GM19467 (cell line): ENCODE measurements around the gene CDH12.
A peak's percentile ranks its signal among the peaks of the same experiment; 100 is the strongest.
"Not testable (repeated sequence)": the region's sequence is repeated elsewhere in the genome, so short reads cannot be mapped to it uniquely, and the experiment has no call there.

ENCODE experiments used
- ATAC-seq: cut with Tn5 transposase; IDR thresholded peaks from one replicate; pipeline ENCODE4 v1.9.1; 2021; ENCODE audit warnings: mild to moderate bottlenecking, moderate library complexity; ENCODE audit not compliant: unreplicated experiment

CDH12 gene

DNA sequence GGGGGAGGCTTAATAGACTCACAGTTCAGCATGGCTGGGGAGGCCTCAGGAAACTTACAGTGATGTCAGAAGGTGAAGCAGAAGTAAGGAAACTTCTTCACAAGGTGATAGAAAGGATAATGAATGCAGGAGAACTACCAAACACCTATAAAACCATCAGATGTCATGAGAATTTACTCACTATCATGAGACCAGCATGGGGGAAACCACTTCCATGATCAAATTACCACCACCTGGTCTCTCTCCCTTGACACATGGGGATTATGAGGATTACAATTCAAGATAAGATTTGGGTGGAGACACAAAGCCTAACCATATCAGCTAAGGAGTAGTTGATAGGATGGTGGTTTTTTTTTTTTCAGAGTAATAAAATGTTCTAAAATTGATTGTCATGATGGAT, 201.8 kb downstream of the CDH12 start:
- no peak for ATAC-seq

DNA sequence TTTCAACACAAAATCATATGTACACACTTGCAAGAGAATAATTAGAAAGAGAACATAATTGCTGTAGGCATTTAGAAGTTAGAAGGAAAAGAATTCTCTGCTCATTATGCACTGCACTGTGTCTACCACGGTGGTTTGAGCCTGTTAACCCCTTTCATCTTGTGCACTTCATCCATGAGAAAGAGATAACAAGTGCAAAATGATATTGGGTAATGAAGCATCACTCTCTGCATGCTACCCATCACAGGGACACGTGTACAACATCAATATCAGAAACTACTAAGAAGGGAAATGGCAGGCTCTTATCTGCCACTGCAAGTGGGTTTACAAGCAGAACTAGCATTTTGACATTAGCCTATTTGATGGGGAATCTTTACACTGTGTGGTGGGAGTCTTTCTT, 202.6 kb downstream of the CDH12 start:
- no peak for ATAC-seq

DNA sequence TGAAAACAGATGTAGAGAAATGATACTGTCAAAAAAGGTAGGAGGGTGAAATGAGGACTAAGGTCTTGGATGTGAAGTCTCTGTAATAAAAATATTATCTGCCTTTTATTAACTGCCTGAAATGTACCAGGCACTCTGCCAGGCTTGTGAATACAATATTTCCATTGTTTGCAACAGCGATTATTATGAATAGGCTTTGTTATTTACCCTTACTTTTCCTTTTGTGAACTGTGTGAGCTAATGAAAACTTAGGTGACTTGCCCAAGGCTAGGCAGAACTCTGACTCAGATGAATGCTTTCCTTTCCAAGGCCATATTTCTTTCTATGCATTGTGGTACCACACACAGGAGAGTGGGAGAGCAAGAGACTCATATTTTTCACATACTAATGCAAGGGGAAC, 204.1 kb downstream of the CDH12 start:
- no peak for ATAC-seq

DNA sequence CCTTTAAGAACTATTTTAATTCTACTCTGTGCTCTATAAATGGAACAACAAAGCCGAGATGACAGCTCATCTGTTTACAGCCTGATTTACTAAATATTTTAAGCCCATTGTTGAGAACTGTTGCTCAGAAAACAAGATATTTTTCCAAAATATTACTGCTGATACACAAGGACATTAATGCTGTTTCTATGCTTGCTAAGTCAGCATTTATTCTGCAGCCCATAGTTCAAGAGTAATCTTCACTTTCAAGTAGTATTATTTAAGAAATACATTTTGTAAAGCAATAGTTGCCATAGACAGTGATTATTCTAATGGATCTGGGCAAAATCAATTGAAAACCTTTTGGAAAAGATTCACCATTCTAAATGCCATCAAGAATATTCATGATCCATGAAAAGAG, 208.3 kb downstream of the CDH12 start:
- ATAC-seq = no peak

DNA sequence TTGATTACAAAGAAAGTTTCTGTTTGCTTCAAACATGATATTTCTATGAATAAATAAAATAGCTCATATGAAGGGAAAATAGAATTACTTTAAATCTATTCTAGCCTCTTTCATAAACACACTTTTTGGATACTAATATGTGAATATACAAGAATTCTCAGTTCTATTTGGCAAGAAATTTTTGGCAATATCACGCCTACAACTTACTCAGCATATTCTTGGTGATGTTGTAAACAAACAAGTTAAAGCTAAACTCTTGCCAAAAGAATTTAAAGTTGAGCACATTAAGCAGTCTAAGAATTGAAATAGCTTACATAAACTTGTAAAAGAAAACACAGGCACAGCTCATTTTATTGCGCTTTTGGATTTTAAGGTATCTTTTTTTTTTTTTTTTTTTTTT, 209.8 kb downstream of the CDH12 start:
- no peak for ATAC-seq

- no peak for ATAC-seq
Observed at GRCh38 chr5:22631683-22632082, 221.5 kb downstream of the CDH12 start.

DNA sequence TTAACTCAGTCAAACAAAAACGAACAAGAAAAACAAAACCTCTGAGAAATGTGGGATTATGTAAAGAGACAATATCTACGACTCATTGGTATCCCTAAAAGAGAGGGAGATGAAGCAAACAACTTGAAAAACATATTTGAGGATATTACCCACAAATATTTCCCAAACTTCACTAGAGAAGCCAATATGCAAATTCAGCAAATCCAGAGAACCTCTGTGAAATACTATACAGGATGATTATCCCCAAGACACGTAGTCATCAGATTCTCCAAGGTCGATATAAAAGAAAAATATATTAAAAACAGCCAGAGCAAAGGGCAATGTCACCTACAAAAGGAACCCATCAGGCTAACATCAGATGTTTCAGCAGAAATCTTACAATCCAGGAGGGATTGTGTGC, 226.1 kb downstream of the CDH12 start:
- no peak for ATAC-seq

DNA sequence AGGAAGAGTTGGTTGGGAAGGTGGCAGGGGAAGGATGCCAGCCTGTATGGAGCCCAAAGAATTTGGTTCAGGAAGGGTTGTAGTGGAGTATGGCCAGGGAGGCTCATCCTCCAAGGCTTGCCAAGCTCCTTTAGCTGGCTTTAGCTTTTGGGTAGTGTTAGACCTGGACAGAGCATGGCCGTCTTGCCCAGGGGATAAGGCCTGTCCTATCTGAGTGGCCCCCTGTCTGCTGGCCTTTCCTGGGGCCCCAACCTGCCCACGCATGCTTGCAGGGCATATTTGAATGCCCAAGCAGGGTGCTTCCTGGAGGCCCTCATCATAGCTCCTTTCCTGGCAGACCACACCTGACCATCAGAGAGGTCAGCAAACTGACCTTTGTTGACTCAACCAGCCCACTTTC, 227.7 kb downstream of the CDH12 start:
- ATAC-seq = no peak

DNA sequence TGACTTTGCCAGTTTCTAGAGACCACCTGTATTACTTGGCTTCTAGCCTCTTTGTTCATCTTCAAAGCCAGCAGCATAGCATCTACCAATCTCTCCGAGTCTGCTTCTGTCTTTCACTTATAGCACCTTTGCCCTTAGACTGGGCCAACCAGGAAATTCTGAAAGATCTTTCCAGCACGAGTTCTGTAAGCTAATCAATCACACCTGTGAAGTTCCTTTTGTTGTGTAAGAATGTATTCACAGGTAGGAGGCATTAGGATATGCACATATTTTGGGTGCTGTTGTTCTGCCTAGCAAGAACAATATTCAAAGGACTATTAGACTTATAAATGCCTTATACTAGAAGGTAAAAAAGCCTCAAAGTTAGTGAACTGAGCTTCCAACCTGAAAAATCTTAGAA, 232.1 kb downstream of the CDH12 start:
- ATAC-seq = no peak

DNA sequence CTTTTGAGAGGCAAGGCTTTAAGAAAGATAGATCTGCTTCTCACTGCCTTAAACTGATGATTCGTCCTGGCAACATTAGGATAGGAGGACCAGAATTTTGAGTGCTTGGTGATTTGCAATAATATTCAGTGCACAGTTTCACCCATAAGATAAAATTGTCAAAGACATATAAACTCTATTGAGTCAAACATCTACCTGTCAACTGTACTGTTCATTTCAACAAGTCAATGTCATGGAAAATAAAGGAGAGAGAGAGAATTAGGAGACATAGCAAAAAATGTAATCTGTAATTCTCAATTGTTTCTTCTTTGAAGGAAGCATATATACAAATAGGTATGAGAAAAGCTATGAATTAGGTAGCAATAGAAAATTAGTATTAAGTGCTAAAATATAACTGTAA, 237.2 kb downstream of the CDH12 start:
- no peak for ATAC-seq

GRCh38 chr5:22614486-22615094, 238.6 kb downstream of the CDH12 start:
- no peak for ATAC-seq

- no peak for ATAC-seq
Observed at GRCh38 chr5:22612928-22613327, 240.2 kb downstream of the CDH12 start.

- no peak for ATAC-seq
Observed at GRCh38 chr5:22611327-22611726, 241.8 kb downstream of the CDH12 start.

DNA sequence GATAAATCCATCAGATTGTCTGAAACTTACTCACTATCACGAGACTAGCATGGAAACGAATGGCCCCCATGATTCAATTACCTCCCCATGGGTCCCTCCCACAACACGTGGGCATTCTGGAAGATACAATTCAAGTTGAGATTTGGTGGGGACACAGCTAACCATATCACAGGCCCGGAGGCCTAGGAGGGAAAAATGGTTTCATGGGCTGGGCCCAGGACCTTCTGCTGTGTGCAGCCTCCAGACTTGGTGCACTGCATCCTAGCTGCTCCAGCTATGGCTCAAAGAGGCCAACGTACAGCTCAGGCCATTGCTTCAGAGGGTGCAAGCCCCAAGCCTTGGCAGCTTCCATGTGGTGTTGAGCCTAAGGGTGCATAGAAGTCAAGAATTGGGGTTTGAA, 245.6 kb downstream of the CDH12 start:
- not testable (repeated sequence) for ATAC-seq

GRCh38 chr5:22605473-22605872, 247.7 kb downstream of the CDH12 start:
- ATAC-seq = no peak

DNA sequence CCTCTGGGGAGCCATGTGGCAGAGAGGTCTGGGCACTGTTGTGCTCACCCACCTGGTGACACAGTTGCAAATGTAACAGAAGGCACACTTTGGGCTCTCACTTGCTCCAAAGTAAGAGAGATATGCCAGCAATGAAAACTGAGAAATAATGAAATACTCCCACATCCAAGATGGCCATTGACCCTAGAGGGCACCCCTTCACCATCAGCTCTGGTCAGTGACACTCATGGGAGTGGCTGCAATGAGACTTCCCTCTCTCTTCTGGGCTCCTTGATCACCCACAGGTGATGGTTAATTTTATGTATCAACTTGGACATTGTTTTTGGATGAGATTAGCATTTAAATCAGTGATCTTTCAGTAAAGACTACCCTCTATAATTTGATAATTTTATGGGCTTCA, 248.4 kb downstream of the CDH12 start:
- no peak for ATAC-seq

- ATAC-seq = no peak
Observed at GRCh38 chr5:22598796-22599195, 254.3 kb downstream of the CDH12 start.

GRCh38 chr5:22596404-22596970, 256.7 kb downstream of the CDH12 start:
- no peak for ATAC-seq

DNA sequence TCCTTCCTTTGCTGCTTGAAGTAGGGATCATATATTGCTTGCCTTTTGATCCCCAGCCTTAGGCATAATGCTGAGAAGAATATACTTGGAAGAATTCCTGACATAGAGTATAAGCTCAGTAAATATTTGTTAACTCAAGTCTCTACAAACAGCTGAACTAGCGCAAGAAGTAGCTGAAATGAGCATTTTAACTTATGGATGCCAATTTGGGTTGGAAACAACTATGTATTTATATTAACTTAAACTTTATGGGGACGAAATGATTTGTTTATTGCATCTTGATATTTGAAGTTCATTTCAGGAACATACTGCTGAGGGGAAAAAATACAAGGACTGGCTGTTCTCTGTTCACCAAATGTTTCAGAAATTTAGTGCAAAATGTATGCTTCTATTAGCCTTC, 258.7 kb downstream of the CDH12 start:
- no peak for ATAC-seq

- ATAC-seq = peak; percentile 62
Observed at GRCh38 chr5:22593592-22593991, 259.6 kb downstream of the CDH12 start.

GRCh38 chr5:22591461-22591860, 261.7 kb downstream of the CDH12 start:
- ATAC-seq = no peak

DNA sequence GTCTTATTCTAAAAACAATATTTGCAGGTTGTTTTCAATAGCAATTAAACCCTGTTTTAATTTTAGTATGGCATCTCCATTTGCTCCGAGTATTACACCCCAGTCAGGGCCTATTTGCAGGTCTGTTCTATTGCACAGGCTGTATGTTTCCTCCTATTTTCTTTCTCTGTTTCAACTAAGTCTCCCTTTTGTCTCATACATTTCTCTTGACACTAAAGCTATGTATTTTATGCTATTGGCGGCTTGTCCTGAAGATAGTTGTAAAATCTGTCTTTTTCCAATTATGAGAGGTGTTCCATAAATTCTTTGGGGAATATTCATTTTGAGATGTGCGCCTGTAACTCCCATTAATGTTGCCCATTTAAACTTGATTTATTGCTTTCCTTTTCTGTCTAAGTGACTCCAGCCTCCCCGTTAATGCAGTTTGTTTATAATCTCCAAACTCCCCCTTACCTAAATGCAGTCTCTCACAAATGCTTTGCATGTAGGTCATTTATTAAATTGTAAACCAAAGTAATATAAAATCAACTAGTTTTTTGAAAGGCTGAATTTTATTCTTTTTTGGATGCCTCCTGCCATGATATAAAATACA, 262.4 kb downstream of the CDH12 start:
- no peak for ATAC-seq

DNA sequence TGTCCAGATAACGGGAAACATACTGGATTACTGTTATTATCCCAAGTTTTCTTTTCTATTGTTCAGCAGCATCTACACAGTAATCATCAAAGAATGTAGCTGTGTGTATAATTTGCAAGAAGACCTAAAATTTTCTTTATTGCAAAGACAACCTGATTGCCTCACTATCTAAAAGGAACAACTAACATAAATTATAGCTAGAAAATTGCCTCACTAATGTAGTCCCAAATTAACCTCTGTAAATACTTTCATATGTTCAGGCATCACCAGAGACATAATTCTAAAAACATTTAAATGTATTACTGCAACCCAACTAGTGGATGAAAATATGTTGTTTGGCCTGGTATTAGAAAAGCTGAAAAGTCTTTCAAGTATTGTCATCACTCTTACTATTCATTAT, 275.4 kb downstream of the CDH12 start:
- no peak for ATAC-seq
